Measurements from ENCODE around the gene OTUD4.

Gene OTUD4

DNA sequence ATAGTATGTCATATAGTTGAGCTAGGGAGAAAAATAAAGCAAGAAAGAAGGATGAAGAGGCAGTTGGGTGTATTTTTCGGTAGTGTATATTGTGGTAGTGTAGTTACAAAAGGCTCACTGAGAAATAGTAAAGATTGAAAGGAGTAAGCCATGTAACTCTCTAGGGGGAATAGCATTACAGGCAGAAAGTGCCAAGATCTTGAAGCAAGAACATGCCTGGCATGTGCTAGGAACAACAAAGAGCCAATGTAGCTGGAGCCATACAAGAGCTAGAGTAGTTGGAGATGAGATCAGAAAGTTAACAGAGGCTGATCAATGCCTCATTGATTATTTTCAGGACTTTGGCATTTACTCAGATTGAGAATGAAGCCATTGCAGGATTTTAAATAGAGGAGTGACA lies 79.3 kb downstream of the OTUD4 start:
- DNase-seq, result no peak
- Histone ChIP-seq H3K27ac (no peak overlapping the region), H3K36me3 (peaks cover 22% of the 10 kb centered on the region), H3K4me3 (ENCODE audit: low read depth, low read length) (no peak overlapping the region), H3K27me3 (ENCODE audit: insufficient read depth, low read depth, severe bottlenecking) (no peaks in the 10 kb centered on the region), H3K9me3 (ENCODE audit: severe bottlenecking) (no peaks in the 10 kb centered on the region)
- TF ChIP-seq CTCF (IDR thresholded peaks at IDR 0.05; ENCODE audit: low read depth, low read length), result no peak

- H3K27me3 ChIP-seq (ENCODE audit: insufficient read depth, low read depth, severe bottlenecking), result no peaks in the 10 kb centered on the region
- no peak overlapping the region for H3K27ac ChIP-seq
- H3K9me3 ChIP-seq (ENCODE audit: severe bottlenecking), result no peaks in the 10 kb centered on the region
- no peak for TF ChIP-seq CTCF (IDR thresholded peaks at IDR 0.05; ENCODE audit: low read depth, low read length)
- peak overlapping the region; percentile 89 for H3K4me3 ChIP-seq (ENCODE audit: low read depth, low read length)
- H3K36me3 ChIP-seq, result peaks cover 23% of the 10 kb centered on the region
- no peak for DNase-seq
These were observed 80.7 kb downstream of the OTUD4 start for GRCh38 chr4:145099653-145100052.

DNA sequence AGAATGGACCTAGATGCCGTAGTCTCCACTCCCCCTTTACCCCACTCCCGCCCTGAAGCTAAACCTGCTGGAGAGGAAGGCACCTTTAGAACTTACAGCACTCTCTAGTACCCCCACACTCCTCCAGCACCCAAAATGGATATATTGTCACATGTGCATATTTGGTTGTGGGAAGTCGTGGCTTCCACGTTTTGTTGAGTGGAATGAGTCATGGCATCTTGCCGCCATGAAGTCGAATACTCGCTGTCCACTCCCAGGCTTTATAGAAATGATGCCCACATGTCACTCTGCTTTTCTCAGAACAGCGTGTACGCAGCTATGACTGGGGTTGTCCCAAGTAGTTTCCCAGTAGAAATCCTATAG lies 81.7 kb downstream of the OTUD4 start:
- Histone ChIP-seq H3K9me3 (ENCODE audit: severe bottlenecking) (no peaks in the 10 kb centered on the region), H3K4me3 (ENCODE audit: low read depth, low read length) (peak overlapping the region; percentile 89), H3K27ac (peak overlapping the region; percentile 92), H3K36me3 (peaks cover 28% of the 10 kb centered on the region), H3K27me3 (ENCODE audit: insufficient read depth, low read depth, severe bottlenecking) (no peaks in the 10 kb centered on the region)
- TF ChIP-seq CTCF (IDR thresholded peaks at IDR 0.05; ENCODE audit: low read depth, low read length), result no peak
- no peak for DNase-seq

DNA sequence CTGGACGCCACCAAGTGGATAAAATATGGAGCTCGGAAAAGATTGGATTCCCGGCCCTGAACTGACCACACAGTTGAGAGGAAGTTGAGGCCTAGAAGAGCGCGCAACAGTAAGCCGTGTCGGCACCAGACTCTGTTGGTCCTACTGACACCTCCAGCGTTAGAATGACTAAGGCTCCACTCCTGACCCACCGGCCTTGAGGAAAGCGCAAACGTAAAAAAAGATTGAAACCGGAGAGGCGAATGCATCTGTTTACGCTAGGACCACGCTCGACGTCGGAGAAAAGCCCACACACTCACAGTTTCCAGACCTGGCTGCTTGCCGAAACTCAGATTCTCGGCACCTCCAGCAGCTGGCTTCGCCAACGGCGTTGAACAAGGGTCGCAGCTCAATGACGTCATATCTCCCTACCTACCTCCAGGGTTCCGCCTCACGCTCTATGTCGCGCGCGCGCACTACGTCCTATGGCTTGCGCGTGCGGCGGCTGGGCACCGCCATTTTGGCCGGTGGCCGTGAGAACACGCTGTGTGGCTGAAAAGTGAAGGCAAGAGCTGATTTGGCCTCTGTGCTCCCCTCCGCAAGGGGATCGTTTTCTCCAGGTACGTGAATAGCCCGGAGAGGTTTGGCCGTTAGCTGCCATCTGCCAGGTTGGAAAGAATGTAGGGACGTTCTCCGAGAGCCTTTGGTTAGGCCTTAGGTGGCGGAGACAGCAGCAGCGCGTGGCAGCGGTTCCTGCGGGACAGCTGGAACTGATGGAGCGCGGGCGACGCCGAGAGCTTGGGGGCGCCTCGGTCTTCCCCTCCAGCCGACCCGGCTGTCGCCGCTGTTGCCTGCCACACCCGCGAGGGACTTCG lies 82.3 kb downstream of the OTUD4 start, which contains the start of the genes ABCE1 and ANAPC10:
ABCE1 (plus strand) TSS at position 491 of the 854 bp plus-strand sequence. CDS start 6,102 bp downstream, outside the sequence.
ANAPC10 (minus strand) TSS at position 376 of the 854 bp plus-strand sequence. CDS start 2,097 bp downstream, outside the sequence.
- Histone ChIP-seq H3K4me3 (ENCODE audit: low read depth, low read length) (peak within 1 kb of the TSS; percentile 89), H3K9me3 (ENCODE audit: severe bottlenecking) (no peaks in the 10 kb centered on the region), H3K27me3 (ENCODE audit: insufficient read depth, low read depth, severe bottlenecking) (no peaks in the 10 kb centered on the region), H3K27ac (peak within 1 kb of the TSS; percentile 92), H3K36me3 (peaks cover 31% of the 10 kb centered on the region)
- DNase-seq, result peak; percentile 98
- TF ChIP-seq CTCF (IDR thresholded peaks at IDR 0.05; ENCODE audit: low read depth, low read length), result 0 out of 2 replicates have a peak, but pooled peaks have one; percentile 13

GRCh38 chr4:145097331-145097820 lies 83.0 kb downstream of the OTUD4 start:
- peak overlapping the region; percentile 92 for H3K27ac ChIP-seq
- TF ChIP-seq CTCF (IDR thresholded peaks at IDR 0.05; ENCODE audit: low read depth, low read length), result no peak
- no peaks in the 10 kb centered on the region for H3K9me3 ChIP-seq (ENCODE audit: severe bottlenecking)
- peaks cover 38% of the 10 kb centered on the region for H3K36me3 ChIP-seq
- H3K27me3 ChIP-seq (ENCODE audit: insufficient read depth, low read depth, severe bottlenecking), result no peaks in the 10 kb centered on the region
- peak overlapping the region; percentile 89 for H3K4me3 ChIP-seq (ENCODE audit: low read depth, low read length)
- no peak for DNase-seq
